ENCODE measurements around the gene CALU. TPM values are rescaled to one million over a fixed set of nuclear protein-coding genes. Genes with fewer than 3 reads are reported as not detected.

CALU gene
- total and polyA plus RNA-seq, 2 experiments from 2014 or later: 136 to 179 TPM

DNA sequence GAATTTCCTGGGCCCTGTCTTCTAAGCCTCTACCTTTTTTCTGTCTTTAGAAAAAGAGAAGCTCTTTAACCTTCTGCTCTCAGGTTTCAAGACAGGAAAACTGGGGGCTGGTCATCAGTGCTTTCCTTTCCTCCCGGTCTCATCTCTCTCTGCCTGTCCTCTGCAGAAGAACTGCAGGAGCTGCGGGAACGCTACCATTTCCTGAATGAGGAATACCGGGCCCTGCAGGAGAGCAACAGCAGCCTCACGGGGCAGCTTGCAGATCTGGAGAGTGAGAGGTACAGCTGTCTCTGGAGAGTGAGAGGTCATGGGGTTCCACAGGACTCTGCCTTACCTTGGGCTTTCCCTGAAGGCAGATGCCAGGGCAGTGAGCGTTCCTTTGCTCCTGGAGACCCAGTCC lies 65.3 kb downstream of the CALU start:
- peaks cover 28% of the 10 kb centered on the region; the same call in 1 of the 2 replicates for H3K36me3 ChIP-seq (ENCODE audit: insufficient read depth)
- peaks cover 13% of the 10 kb centered on the region for H3K4me1 Mint-ChIP-seq

More for the DNA sequence above, 65.3 kb downstream of the CALU start:
- Mint-ChIP-seq H3K4me3 (no peak overlapping the region), H3K27ac (peak overlapping the region; percentile 58; the same call in 1 of the 2 replicates), H3K9me3 (no peaks in the 10 kb centered on the region), H3K36me3 (ENCODE audit: low read depth) (peaks cover 48% of the 10 kb centered on the region), H3K27me3 (ENCODE audit: insufficient read depth, low read depth, poor library complexity) (no peaks in the 10 kb centered on the region)
- Histone ChIP-seq H3F3A (replicated peaks; ENCODE audit: low read depth) (no peaks in the 10 kb centered on the region; the same call in 1 of the 2 replicates), H3K27me3 (ENCODE audit: insufficient read depth) (no peaks in the 10 kb centered on the region), H2AFZ (no peak overlapping the region), H3K4me3 (no peak overlapping the region), H3K4me1 (ENCODE audit: insufficient read depth) (no peaks in the 10 kb centered on the region), H3K9me2 (ENCODE audit: insufficient read depth) (no peaks in the 10 kb centered on the region), H3K79me2 (replicated peaks; ENCODE audit: insufficient read depth) (no peaks in the 10 kb centered on the region), H4K20me1 (replicated peaks; ENCODE audit: insufficient read depth) (0 out of 2 replicates have a peak, but pooled peaks cover 4% of the 10 kb centered on the region), H3K27ac (ENCODE audit: low read depth) (no peak overlapping the region), H3K4me2 (no peak overlapping the region)
- TF ChIP-seq, protein P1, sequence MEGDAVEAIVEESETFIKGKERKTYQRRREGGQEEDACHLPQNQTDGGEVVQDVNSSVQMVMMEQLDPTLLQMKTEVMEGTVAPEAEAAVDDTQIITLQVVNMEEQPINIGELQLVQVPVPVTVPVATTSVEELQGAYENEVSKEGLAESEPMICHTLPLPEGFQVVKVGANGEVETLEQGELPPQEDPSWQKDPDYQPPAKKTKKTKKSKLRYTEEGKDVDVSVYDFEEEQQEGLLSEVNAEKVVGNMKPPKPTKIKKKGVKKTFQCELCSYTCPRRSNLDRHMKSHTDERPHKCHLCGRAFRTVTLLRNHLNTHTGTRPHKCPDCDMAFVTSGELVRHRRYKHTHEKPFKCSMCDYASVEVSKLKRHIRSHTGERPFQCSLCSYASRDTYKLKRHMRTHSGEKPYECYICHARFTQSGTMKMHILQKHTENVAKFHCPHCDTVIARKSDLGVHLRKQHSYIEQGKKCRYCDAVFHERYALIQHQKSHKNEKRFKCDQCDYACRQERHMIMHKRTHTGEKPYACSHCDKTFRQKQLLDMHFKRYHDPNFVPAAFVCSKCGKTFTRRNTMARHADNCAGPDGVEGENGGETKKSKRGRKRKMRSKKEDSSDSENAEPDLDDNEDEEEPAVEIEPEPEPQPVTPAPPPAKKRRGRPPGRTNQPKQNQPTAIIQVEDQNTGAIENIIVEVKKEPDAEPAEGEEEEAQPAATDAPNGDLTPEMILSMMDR (conservative IDR thresholded peaks at IDR 0.05; ENCODE audit: low read depth in 2 of 2): no peak
- TF ChIP-seq EZH2phosphoT487 (IDR thresholded peaks at IDR 0.05; ENCODE audit: unreplicated experiment): no peak
- no peak for TF ChIP-seq ZNF331 (CRISPR knock-in tag; IDR thresholded peaks at IDR 0.05; ENCODE audit: low read depth)
- TF ChIP-seq ZNF114 (CRISPR knock-in tag; IDR thresholded peaks at IDR 0.05): no peak
- TF ChIP-seq, protein P2, sequence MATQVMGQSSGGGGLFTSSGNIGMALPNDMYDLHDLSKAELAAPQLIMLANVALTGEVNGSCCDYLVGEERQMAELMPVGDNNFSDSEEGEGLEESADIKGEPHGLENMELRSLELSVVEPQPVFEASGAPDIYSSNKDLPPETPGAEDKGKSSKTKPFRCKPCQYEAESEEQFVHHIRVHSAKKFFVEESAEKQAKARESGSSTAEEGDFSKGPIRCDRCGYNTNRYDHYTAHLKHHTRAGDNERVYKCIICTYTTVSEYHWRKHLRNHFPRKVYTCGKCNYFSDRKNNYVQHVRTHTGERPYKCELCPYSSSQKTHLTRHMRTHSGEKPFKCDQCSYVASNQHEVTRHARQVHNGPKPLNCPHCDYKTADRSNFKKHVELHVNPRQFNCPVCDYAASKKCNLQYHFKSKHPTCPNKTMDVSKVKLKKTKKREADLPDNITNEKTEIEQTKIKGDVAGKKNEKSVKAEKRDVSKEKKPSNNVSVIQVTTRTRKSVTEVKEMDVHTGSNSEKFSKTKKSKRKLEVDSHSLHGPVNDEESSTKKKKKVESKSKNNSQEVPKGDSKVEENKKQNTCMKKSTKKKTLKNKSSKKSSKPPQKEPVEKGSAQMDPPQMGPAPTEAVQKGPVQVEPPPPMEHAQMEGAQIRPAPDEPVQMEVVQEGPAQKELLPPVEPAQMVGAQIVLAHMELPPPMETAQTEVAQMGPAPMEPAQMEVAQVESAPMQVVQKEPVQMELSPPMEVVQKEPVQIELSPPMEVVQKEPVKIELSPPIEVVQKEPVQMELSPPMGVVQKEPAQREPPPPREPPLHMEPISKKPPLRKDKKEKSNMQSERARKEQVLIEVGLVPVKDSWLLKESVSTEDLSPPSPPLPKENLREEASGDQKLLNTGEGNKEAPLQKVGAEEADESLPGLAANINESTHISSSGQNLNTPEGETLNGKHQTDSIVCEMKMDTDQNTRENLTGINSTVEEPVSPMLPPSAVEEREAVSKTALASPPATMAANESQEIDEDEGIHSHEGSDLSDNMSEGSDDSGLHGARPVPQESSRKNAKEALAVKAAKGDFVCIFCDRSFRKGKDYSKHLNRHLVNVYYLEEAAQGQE (IDR thresholded peaks at IDR 0.05; ENCODE audit: unreplicated experiment): no peak
- TF ChIP-seq, protein P3, sequence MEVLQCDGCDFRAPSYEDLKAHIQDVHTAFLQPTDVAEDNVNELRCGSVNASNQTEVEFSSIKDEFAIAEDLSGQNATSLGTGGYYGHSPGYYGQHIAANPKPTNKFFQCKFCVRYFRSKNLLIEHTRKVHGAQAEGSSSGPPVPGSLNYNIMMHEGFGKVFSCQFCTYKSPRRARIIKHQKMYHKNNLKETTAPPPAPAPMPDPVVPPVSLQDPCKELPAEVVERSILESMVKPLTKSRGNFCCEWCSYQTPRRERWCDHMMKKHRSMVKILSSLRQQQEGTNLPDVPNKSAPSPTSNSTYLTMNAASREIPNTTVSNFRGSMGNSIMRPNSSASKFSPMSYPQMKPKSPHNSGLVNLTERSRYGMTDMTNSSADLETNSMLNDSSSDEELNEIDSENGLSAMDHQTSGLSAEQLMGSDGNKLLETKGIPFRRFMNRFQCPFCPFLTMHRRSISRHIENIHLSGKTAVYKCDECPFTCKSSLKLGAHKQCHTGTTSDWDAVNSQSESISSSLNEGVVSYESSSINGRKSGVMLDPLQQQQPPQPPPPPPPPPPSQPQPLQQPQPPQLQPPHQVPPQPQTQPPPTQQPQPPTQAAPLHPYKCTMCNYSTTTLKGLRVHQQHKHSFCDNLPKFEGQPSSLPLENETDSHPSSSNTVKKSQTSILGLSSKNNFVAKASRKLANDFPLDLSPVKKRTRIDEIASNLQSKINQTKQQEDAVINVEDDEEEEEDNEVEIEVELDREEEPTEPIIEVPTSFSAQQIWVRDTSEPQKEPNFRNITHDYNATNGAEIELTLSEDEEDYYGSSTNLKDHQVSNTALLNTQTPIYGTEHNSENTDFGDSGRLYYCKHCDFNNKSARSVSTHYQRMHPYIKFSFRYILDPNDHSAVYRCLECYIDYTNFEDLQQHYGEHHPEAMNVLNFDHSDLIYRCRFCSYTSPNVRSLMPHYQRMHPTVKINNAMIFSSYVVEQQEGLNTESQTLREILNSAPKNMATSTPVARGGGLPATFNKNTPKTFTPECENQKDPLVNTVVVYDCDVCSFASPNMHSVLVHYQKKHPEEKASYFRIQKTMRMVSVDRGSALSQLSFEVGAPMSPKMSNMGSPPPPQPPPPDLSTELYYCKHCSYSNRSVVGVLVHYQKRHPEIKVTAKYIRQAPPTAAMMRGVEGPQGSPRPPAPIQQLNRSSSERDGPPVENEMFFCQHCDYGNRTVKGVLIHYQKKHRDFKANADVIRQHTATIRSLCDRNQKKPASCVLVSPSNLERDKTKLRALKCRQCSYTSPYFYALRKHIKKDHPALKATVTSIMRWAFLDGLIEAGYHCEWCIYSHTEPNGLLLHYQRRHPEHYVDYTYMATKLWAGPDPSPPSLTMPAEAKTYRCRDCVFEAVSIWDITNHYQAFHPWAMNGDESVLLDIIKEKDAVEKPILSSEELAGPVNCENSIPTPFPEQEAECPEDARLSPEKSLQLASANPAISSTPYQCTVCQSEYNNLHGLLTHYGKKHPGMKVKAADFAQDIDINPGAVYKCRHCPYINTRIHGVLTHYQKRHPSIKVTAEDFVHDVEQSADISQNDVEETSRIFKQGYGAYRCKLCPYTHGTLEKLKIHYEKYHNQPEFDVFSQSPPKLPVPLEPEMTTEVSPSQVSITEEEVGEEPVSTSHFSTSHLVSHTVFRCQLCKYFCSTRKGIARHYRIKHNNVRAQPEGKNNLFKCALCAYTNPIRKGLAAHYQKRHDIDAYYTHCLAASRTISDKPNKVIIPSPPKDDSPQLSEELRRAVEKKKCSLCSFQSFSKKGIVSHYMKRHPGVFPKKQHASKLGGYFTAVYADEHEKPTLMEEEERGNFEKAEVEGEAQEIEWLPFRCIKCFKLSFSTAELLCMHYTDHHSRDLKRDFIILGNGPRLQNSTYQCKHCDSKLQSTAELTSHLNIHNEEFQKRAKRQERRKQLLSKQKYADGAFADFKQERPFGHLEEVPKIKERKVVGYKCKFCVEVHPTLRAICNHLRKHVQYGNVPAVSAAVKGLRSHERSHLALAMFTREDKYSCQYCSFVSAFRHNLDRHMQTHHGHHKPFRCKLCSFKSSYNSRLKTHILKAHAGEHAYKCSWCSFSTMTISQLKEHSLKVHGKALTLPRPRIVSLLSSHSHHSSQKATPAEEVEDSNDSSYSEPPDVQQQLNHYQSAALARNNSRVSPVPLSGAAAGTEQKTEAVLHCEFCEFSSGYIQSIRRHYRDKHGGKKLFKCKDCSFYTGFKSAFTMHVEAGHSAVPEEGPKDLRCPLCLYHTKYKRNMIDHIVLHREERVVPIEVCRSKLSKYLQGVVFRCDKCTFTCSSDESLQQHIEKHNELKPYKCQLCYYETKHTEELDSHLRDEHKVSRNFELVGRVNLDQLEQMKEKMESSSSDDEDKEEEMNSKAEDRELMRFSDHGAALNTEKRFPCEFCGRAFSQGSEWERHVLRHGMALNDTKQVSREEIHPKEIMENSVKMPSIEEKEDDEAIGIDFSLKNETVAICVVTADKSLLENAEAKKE (CRISPR knock-in tag; IDR thresholded peaks at IDR 0.05): no peak
- TF ChIP-seq, protein P4, sequence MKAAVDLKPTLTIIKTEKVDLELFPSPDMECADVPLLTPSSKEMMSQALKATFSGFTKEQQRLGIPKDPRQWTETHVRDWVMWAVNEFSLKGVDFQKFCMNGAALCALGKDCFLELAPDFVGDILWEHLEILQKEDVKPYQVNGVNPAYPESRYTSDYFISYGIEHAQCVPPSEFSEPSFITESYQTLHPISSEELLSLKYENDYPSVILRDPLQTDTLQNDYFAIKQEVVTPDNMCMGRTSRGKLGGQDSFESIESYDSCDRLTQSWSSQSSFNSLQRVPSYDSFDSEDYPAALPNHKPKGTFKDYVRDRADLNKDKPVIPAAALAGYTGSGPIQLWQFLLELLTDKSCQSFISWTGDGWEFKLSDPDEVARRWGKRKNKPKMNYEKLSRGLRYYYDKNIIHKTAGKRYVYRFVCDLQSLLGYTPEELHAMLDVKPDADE (IDR thresholded peaks at IDR 0.05): no peak
- no peak for TF ChIP-seq JUNB (IDR thresholded peaks at IDR 0.05; ENCODE audit: unreplicated experiment)
- no peak for TF ChIP-seq NANOG (IDR thresholded peaks at IDR 0.05; ENCODE audit: borderline replicate concordance)
- no peak for TF ChIP-seq EZH2 (IDR thresholded peaks at IDR 0.05; ENCODE audit: low read depth, unreplicated experiment)
- no peak for TF ChIP-seq POLR2AphosphoS5 (IDR thresholded peaks at IDR 0.05; ENCODE audit: low read depth)
- no peak for TF ChIP-seq CREB1 (CRISPR knock-in tag; IDR thresholded peaks at IDR 0.05; ENCODE audit: low read depth)
- no peak for TF ChIP-seq STAT1 (IDR thresholded peaks at IDR 0.05; ENCODE audit: unreplicated experiment)
- ATAC-seq (peak; percentile 88), DNase-seq (ENCODE audit: low spot score) (no peak)

Measured in GM23338 (cell line).